Mesenteric fat pad (tissue), 1 donor: ENCODE results near the gene GNL3. TPM values are rescaled to one million over a fixed set of nuclear protein-coding genes. Genes with fewer than 3 reads are reported as not detected.
"Not testable (repeated sequence)": the region's sequence is repeated elsewhere in the genome, so short reads cannot be mapped to it uniquely, and the experiment has no call there.

Experiments used
- DNase-seq: peaks from one replicate; pipeline ENCODE4 v3.0.0-alpha.2; 2020; ENCODE audit warnings: low spot score
- long read RNA-seq: library from polyadenylated mRNA; unstranded; transcript quantifications from one replicate; pipeline ENCODE4 v2.0.0, GENCODE V29; 2020
- total RNA-seq: library from RNA; stranded (reverse); fragmentation: NEBNext Ultra II Directional; extraction: Animal tissue kit (Norgen Biotek cat#: 25700); gene quantifications from one replicate; pipeline ENCODE4 v1.2.1, GENCODE V29; 2021
- donor health status: DM: yes; HTN: yes; CAD: no.

Gene GNL3
- total RNA-seq = 113 TPM
- long read RNA-seq, transcript GNL3-202 (15 exons, 2,040 nt) = major isoform, 303 of 429 reads
- long read RNA-seq, transcript GNL3-211 (14 exons, 2,118 nt) = minor isoform, 15 of 429 reads
- long read RNA-seq, partial matches to known transcripts = 34 of 429 reads
- long read RNA-seq, other reads (novel, unspliced or antisense) = 74 of 429 reads

DNA sequence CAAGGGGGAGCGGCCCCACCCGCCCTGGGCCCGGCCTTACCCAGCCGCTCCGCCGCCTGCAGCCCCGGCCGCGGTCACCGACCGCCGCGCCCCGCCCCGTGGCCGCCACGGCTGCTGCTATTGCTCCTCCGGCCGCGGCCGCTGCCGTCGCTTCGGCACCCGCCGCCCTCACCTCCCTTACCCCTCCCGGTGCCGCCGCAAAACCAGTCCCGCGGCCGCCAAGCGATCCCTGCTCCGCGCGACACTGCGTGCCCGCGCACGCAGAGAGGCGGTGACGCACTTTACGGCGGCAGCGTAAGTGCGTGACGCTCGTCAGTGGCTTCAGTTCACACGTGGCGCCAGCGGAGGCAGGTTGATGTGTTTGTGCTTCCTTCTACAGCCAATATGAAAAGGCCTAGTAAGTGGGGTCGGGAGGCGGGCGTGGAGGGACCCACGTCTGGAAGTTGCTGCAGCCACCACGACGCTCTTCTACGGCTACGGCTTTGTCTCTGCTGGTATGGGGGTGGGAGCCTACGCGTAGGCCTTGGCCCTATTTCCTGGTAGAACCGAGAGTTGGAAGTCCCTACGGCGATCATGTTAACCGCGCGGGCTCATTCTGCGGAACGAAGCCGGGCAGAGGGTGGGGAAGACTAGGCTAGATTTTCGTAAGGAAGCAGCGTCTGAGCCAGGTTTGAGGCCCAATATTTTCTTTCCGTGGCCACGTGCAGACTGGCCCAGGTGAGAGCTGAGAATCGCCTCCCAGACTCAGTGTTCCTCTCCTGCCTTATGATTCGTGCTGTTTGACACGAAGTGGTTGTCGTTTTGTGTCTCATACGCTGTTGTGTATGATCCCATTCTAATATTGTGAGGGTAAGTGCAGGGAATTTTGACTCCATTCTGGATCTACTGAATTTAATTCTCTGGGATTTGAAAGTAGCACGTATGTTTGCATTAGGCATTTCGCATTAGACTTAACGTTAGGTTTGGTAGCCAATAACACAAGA lies at the start of gene GNL3, which contains the start of gene PBRM1:
Gene GNL3 (plus strand): TSS at position 324 of the 983 bp plus-strand sequence. CDS start 61 bp downstream, at position 385.
Gene PBRM1 (minus strand): TSS at position 205 of the 983 bp plus-strand sequence.
- DNase-seq = peak; percentile 97

DNA sequence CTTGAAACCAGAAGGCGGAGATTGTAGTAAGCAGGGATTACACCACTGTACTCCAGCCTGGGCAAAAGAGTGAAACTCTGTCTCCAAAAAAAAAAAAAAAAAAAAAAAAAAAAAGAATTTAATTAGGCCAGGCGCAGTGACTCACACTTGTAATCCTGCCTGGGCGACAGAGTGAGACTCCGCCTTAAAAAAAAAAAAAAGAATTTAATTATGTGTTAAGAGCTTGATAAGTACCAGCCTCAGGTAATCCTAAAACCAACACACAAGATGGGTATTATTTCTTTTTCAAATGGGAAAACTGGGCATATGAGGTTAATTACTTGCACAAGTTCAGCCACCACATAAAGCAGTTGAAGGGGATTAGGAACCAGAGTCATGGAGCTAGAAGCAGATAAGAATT lies 49.2 kb upstream of the GNL3 start:
- no peak for DNase-seq

DNA sequence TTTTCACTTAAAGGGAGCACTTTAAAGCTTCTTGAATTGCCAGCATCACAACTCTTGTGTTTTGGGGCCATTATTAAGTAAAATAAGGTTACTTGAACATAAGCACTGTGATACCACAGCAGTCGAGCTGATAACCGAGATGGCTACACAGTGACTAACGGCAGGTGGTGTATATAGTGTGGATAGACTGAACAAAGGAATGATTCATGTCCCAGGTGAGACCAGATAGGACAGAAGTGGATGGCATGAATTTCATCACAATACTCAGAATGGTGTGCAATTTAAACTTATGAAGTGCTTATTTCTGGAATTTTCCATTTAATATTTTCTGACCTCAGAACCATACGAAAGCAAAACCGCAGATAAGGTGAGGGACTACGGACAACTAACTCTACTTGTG lies 40.3 kb upstream of the GNL3 start:
- no peak for DNase-seq

DNA sequence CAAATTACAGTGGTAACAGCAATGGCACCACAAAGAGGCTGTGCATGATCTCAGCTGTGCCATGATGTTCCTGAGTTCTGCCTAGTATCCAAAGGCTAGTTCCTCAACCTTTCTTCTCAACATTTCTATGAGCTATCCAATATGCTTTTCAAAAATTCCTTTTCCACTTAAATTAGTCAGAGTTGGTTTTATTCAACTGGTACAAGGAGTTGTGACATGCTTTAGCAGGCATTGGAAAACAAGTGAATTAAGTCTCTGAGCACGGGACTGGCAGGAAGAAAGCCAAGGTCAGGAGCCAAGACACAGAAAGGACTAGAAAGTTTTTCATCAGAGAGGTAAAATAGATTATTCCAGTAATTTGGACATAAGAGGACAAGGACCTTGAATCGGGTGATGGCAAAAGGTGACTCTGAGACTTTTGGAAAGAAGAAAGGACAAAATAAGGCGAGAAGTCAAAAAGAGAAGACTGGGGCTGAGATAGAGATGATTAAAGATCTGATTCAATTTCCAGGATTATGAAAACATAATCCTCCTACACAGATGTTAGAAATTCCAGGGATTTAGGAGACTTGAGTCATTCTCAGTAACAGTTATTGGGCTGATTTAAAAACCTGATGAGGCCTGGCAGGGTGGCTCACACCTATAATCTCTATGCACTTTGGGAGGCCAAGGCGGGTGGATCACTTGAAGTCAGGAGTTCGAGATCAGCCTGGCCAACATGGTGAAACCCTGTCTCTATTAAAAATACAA lies 36.2 kb upstream of the GNL3 start:
- no peak for DNase-seq

GRCh38 chr3:52650439-52650838 lies 35.4 kb upstream of the GNL3 start:
- DNase-seq = no peak

GRCh38 chr3:52651592-52651991 lies 34.2 kb upstream of the GNL3 start:
- DNase-seq = no peak

- DNase-seq = no peak
Measured at GRCh38 chr3:52655895-52656294, 29.9 kb upstream of the GNL3 start.

DNA sequence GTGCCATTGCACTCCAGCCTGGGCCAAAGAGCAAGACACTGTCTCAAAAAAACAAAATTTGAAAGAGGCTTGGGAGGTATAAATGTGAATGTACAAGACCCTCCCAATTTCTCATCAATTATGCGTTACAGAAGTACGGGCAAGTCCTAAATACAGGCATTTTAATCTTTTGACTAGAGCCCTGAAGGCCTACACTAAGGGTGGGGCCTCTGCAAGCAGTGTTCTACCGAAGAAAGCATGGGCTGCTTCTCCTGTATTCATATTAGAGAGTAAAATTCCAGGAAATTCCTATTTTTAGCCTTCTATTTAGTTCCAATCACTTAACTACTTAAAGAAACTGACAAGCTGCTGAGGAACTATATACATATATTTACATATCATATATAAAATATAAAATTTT lies 25.8 kb upstream of the GNL3 start:
- DNase-seq = no peak

DNA sequence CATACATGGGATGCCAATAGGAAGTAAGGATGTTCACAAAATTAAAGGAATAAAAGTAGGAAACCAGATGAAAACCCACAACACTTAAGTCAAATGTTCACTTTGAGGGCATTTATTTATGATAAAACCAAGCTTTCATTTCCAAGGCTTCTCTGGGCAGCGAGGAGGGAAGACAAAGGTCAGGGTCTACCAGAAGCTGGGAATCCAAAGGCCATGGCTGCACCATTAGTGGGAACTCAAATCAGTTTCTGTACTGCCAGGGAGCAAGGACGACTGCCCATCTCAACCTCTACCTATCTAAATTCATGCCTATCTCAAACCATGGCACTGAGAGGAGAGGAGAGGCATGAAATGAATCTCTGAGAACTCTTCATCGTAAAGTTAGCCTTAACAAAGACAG lies 22.7 kb upstream of the GNL3 start:
- DNase-seq = no peak

DNA sequence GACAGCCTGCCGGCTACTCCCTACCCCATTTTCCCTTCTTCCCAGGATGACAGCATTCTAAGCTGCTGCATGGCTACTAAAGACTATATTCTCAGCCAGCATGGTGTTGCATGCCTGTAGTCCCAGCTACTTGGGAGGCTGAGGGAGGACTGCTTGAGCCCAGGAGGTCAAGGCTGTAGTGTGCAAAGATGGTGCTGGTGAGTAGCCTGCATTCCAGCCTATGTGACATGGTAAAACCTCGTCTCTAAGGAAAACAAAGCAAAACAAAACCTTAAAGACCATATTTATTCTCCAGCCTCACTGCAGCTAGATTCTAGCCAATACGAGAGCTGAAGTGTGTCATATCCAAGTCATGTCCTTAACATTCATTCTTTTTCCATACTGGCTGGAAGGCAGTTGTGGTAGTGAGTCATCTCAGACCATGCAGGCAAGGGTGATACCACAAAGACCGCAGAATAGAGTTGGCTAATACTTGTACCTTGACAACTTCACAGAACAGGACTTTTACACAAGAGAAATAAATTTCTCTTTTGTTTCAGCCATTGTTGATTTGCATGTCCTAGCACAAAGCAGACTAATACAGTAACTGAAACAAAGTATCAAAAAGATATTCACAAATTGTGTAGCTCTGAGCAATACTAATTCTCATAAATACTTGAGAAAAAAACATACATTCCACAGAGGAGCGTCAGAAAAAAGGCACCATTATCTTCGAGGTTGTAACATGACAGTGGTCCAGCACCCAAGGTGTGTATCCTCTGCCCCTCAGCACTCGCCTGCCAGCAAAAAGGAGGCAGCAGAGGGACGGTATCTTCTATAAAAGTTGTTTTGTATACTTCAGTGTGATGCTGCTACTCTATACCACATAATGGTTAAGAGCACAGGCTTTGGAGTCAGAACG lies 15.0 kb upstream of the GNL3 start:
- no peak for DNase-seq

DNA sequence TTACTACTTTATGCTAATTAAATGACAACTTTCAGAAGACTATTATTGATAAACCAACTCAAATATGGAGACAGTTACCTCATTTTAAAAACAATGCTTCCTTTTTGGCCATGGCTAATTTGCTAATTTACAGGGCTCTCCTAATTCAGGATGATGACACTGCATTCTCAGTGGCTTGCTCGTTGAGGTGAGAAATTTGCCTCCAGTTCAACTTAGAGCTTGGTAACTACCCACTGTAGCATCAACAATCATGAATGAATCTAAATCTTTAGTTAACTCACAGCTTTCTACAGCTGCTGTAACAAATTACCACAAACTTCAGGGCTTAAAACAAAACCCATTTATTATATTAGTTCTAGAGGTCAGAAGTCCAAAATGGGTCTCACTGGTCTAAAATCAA lies 14.2 kb upstream of the GNL3 start:
- DNase-seq = no peak

- not testable (repeated sequence) for DNase-seq
Measured at GRCh38 chr3:52676201-52676600, 9.6 kb upstream of the GNL3 start.

- no peak for DNase-seq
Measured at GRCh38 chr3:52678265-52679198, 7.3 kb upstream of the GNL3 start.

GRCh38 chr3:52679199-52679538 lies 6.7 kb upstream of the GNL3 start:
- DNase-seq = no peak

- no peak for DNase-seq
Measured at GRCh38 chr3:52679811-52680210, 6.0 kb upstream of the GNL3 start.

- no peak for DNase-seq
Measured at GRCh38 chr3:52681596-52681995, 4.2 kb upstream of the GNL3 start.

DNA sequence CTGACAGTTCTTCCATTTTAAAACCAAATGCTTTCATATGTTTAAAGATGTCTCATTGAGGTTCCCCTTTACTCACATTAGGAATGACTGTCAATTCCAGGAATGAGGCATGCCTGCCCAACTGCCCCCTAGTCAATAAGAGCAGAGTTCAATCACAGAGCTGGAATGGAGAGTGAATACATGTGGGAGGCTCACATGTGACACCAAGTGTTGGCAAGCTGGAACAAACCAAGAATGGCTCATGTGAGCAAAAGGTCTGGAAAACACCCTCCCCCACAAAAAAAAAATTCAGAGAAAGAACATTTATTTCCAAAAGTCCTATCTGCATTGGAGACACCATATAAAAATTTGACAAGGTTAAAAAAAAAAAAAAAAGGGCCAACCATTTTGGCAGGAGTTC lies 3.8 kb upstream of the GNL3 start:
- no peak for DNase-seq

- no peak for DNase-seq
Measured at GRCh38 chr3:52683611-52684010, 2.2 kb upstream of the GNL3 start.

DNA sequence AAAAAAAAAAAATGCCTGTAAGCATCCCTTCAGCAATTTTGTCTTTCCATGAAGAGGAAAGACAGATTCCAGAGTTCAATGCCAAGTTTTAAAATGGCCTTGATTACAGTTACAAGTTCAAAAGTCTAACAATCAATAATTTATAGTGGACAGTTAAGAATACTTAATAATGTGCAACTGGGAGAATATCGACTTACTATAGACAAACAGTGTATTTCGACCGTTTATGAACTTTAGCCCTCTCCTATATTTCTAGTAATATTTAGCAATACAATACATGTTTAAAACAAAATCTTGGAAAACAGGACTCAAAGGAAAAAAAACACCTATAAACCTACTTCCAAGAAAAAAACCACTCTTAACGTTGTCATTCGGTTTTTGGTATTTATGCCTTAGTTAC lies 1.6 kb upstream of the GNL3 start:
- no peak for DNase-seq

DNA sequence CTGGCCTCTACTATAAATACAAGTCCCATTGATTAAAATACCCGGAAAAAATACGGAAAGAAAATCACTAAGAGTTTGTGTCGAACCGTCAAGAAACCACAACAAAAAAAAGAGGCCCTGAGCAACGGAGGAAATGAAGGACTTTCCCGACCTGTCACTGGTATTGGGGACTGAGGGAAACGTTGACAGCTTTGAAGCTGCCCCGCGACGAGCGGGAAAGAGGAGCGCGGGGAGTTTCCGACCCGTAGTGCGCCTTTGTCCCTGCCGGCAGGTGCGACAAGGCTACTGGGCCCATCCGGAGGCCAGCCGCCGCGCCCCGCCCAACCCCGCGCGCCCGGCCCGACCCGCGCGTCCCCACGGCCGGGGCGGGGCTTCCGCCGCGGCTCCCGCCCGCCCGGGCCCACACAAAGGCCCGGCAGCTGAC lies 535 bp upstream of the GNL3 start:
- DNase-seq = peak; percentile 91
